ENCODE data around the gene GPR39. TPM values are rescaled to one million over a fixed set of nuclear protein-coding genes. Genes with fewer than 3 reads are reported as not detected.

The GPR39 gene
- total RNA-seq, 1 experiment from 2014 or later = 0.50 TPM

DNA sequence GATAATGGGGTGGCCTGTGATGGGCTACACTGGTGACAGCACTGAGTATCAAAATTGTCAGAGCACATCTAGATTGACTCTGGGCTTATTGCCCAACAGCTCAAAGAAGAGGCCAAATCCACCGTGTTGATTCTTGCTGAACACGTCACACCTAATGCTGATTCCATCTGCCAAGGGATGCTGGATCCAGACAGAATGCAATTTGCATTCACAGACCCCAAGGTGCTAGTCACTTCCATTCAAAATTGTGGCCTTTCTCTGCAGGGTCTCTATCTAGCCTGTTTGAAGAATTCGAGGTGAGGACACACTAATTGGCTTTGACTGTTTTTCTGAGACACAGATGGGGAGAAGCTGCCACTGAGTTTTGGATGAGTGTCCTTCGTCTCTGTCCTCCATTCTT, 13.5 kb upstream of the GPR39 start:
- no peak overlapping the region for H3K23ac ChIP-seq (ENCODE audit: insufficient read length, low read depth, low read length)
- H4K5ac ChIP-seq (ENCODE audit: insufficient read length, low read depth, low read length) = no peak overlapping the region
- H3K56ac ChIP-seq (ENCODE audit: insufficient read length, low read depth, low read length) = no peak overlapping the region
- H2BK5ac ChIP-seq (ENCODE audit: insufficient read length, low read length) = no peak overlapping the region
- no peak overlapping the region for H2AK5ac ChIP-seq (ENCODE audit: insufficient read length, low read length)
- H3K4me3 Mint-ChIP-seq = no peak overlapping the region
- H3K79me2 ChIP-seq (ENCODE audit: insufficient read depth, low read length) = no peaks in the 10 kb centered on the region
- no peaks in the 10 kb centered on the region for H3K9me3 ChIP-seq (ENCODE audit: control insufficient read depth, low read depth, low read length)
- no peak overlapping the region for H4K91ac ChIP-seq (ENCODE audit: insufficient read length, low read depth, low read length)
- H2BK15ac ChIP-seq (ENCODE audit: low read depth, low read length) = no peak overlapping the region
- no peak overlapping the region for H3K18ac ChIP-seq (ENCODE audit: insufficient read length, low read depth, low read length)
- H2BK120ac ChIP-seq (ENCODE audit: low read depth, low read length, poor library complexity, severe bottlenecking) = no peak overlapping the region
- H2AFZ ChIP-seq (ENCODE audit: low read length) = no peak overlapping the region
- no CpG with 5 or more reads among the region's 4 CpGs for WGBS (ENCODE audit: extremely low coverage, insufficient read length, low lambda C conversion rate)
- H3K27ac ChIP-seq (ENCODE audit: insufficient read length, low read depth, low read length) = no peak overlapping the region
- no peak overlapping the region for H2BK20ac ChIP-seq (ENCODE audit: low read depth, low read length, poor library complexity, severe bottlenecking)
- H3K27me3 ChIP-seq (ENCODE audit: insufficient read depth, low read length) = no peaks in the 10 kb centered on the region
- H3K4me2 ChIP-seq (ENCODE audit: insufficient read depth, insufficient read length, low read length) = no peak overlapping the region
- H3K4ac ChIP-seq (ENCODE audit: low read depth, low read length) = no peak overlapping the region
- no peaks in the 10 kb centered on the region for H3K9me3 Mint-ChIP-seq
- H4K20me1 ChIP-seq (ENCODE audit: control insufficient read depth, insufficient read depth, insufficient read length) = no peaks in the 10 kb centered on the region
- H3K79me1 ChIP-seq (ENCODE audit: insufficient read depth, low read depth, low read length, poor library complexity, severe bottlenecking) = no peaks in the 10 kb centered on the region
- no peak overlapping the region for H3K27ac Mint-ChIP-seq
- DNase-seq = no peak
- H4K8ac ChIP-seq (replicated peaks; ENCODE audit: insufficient read length, low read depth, low read length) = no peak overlapping the region
- H3K9ac ChIP-seq (ENCODE audit: extremely low read depth, insufficient read length, low read length) = no peak overlapping the region
- no peak overlapping the region for H3T11ph ChIP-seq (ENCODE audit: low read length)
- H3K14ac ChIP-seq (ENCODE audit: insufficient read depth, low read length) = no peak overlapping the region
- H2BK12ac ChIP-seq (ENCODE audit: insufficient read length, low read depth, low read length) = no peak overlapping the region
- H3K27me3 Mint-ChIP-seq (ENCODE audit: low read depth) = no peaks in the 10 kb centered on the region; the same call in 1 of the 2 replicates
- peaks cover 3 to 4% of the 10 kb centered on the region in 2 experiments for H3K4me1 Mint-ChIP-seq
- no peaks in the 10 kb centered on the region for H3K23me2 ChIP-seq (ENCODE audit: insufficient read length, low read depth, low read length, poor library complexity, severe bottlenecking)
- TF ChIP-seq CTCF (conservative IDR thresholded peaks at IDR 0.05) = no peak
- no peaks in the 10 kb centered on the region for H3K36me3 Mint-ChIP-seq (ENCODE audit: insufficient read depth in 1 of 3, low read depth in 3 of 3)
- no peaks in the 10 kb centered on the region for H3K4me1 ChIP-seq (ENCODE audit: insufficient read depth, low read length)

Data from H9 (cell line).